ENCODE measurements around the gene WWOX. TPM values are rescaled to one million over a fixed set of nuclear protein-coding genes. Genes with fewer than 3 reads are reported as not detected.
A peak's percentile ranks its signal among the peaks of the same experiment; 100 is the strongest.

Gene WWOX
- total and polyA plus RNA-seq, 2 of the 4 experiments (the other 2 are of a cell fraction) = 2.7 to 5.4 TPM

- Histone ChIP-seq H2AK9ac (replicated peaks; ENCODE audit: low read depth, low read length, poor library complexity) (no peak overlapping the region), H3K14ac (replicated peaks; ENCODE audit: low read depth, low read length) (no peak overlapping the region), H3K4ac (ENCODE audit: low read depth, low read length) (no peak overlapping the region), H4K5ac (ENCODE audit: low read depth, low read length) (no peak overlapping the region), H3K18ac (ENCODE audit: low read depth, low read length) (no peak overlapping the region), H3K9me1 (ENCODE audit: insufficient read depth, low read length) (no peaks in the 10 kb centered on the region), H3K27me3 (ENCODE audit: control insufficient read depth, insufficient read depth, low read length) (no peaks in the 10 kb centered on the region), H3K9me3 (ENCODE audit: control insufficient read depth, insufficient read depth, low read length) (peaks cover 8% of the 10 kb centered on the region), H2AK5ac (ENCODE audit: low read depth, low read length) (no peak overlapping the region), H2BK20ac (ENCODE audit: low read depth, low read length) (no peak overlapping the region), H4K8ac (ENCODE audit: low read depth in 2 of 2, low read length in 2 of 2) (no peak overlapping the region), H4K20me1 (ENCODE audit: insufficient read depth, low read length) (no peaks in the 10 kb centered on the region), H3K4me1 (ENCODE audit: control insufficient read depth, insufficient read depth, low read length) (no peaks in the 10 kb centered on the region), H2AFZ (replicated peaks; ENCODE audit: low read length, poor library complexity) (no peak overlapping the region), H3K9ac (ENCODE audit: low read depth, low read length) (no peak overlapping the region), H3K4me3 (ENCODE audit: insufficient read depth, low read depth, low read length) (no peak overlapping the region), H3K79me1 (ENCODE audit: low read depth in 1 of 2, low read length in 2 of 2) (no peaks in the 10 kb centered on the region), H2BK15ac (ENCODE audit: low read depth, low read length) (no peak overlapping the region), H2BK120ac (ENCODE audit: low read depth, low read length) (no peak overlapping the region), H4K91ac (ENCODE audit: insufficient read depth, low read depth, low read length) (no peak overlapping the region), H3K56ac (ENCODE audit: extremely low read depth, insufficient read depth, low read length) (no peak overlapping the region), H3K23ac (ENCODE audit: low read depth, low read length) (no peak overlapping the region), H3K36me3 (ENCODE audit: control insufficient read depth, insufficient read depth, low read length) (no peaks in the 10 kb centered on the region), H3K4me2 (ENCODE audit: low read depth, low read length) (no peak overlapping the region), H3K27ac (ENCODE audit: insufficient read depth, low read length) (no peak overlapping the region), H2BK5ac (ENCODE audit: low read depth, low read length, poor library complexity, severe bottlenecking) (no peak overlapping the region)
- no peak for ATAC-seq (ENCODE audit: low read depth)
- CTCF ChIA-PET = no interaction called here
- dilution Hi-C loops (cut with HindIII; ENCODE audit: low sequenced_read_pairs, unreplicated experiment) (no loop called here), intact Hi-C loops (cut with micrococcal nuclease) (no loop called here), in situ Hi-C loops (cut with MboI; ENCODE audit: low sequenced_read_pairs) (no loop called here)
- no TSS peak for BruUV-seq (replicated peaks)
- POLR2A ChIA-PET (ENCODE audit: unreplicated experiment) = no interaction called here
- TF ChIP-seq MAFK (IDR thresholded peaks at IDR 0.05; ENCODE audit: low read depth, low read length) (no peak), CEBPB (IDR thresholded peaks at IDR 0.05; ENCODE audit: low read depth, low read length) (peak; percentile 87)
- no CpG with 5 or more reads among the region's 5 CpGs for WGBS, 2 experiments (ENCODE audit: extremely low coverage in 2 of 2, insufficient read length in 1 of 2)
- no peak for DNase-seq
Measured at GRCh38 chr16:78452025-78452555, 352.6 kb downstream of the WWOX start.
